Measurements from ENCODE around the gene NEK6.
A peak's percentile ranks its signal among the peaks of the same experiment; 100 is the strongest.

NEK6 gene

GRCh38 chr9:124291801-124292396, 34.1 kb downstream of the NEK6 start:
- H3K4me3 ChIP-seq (ENCODE audit: low read depth, low read length) = peak overlapping the region; percentile 44
- TF ChIP-seq MYC (IDR thresholded peaks at IDR 0.05; ENCODE audit: low read depth, low read length) = peak; percentile 72
- TF ChIP-seq, protein P1, sequence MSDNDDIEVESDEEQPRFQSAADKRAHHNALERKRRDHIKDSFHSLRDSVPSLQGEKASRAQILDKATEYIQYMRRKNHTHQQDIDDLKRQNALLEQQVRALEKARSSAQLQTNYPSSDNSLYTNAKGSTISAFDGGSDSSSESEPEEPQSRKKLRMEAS (IDR thresholded peaks at IDR 0.05; ENCODE audit: low read depth, low read length) = peak; percentile 74
- TF ChIP-seq POLR2A (IDR thresholded peaks at IDR 0.05; ENCODE audit: extremely low read depth, insufficient read length) = no peak
- TF ChIP-seq, protein P2, sequence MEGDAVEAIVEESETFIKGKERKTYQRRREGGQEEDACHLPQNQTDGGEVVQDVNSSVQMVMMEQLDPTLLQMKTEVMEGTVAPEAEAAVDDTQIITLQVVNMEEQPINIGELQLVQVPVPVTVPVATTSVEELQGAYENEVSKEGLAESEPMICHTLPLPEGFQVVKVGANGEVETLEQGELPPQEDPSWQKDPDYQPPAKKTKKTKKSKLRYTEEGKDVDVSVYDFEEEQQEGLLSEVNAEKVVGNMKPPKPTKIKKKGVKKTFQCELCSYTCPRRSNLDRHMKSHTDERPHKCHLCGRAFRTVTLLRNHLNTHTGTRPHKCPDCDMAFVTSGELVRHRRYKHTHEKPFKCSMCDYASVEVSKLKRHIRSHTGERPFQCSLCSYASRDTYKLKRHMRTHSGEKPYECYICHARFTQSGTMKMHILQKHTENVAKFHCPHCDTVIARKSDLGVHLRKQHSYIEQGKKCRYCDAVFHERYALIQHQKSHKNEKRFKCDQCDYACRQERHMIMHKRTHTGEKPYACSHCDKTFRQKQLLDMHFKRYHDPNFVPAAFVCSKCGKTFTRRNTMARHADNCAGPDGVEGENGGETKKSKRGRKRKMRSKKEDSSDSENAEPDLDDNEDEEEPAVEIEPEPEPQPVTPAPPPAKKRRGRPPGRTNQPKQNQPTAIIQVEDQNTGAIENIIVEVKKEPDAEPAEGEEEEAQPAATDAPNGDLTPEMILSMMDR (IDR thresholded peaks at IDR 0.05; ENCODE audit: low read depth, low read length) = peak; percentile 5
- DNase-seq (ENCODE audit: low read depth) = peak; percentile 94

- TF ChIP-seq, protein P1 (IDR thresholded peaks at IDR 0.05; ENCODE audit: low read depth, low read length) = no peak
- TF ChIP-seq MYC (IDR thresholded peaks at IDR 0.05; ENCODE audit: low read depth, low read length) = no peak
- no peak for TF ChIP-seq POLR2A (IDR thresholded peaks at IDR 0.05; ENCODE audit: extremely low read depth, insufficient read length)
- peak overlapping the region; percentile 44 for H3K4me3 ChIP-seq (ENCODE audit: low read depth, low read length)
- no peak for DNase-seq (ENCODE audit: low read depth)
These were observed 35.2 kb downstream of the NEK6 start for GRCh38 chr9:124292696-124293593.

- TF ChIP-seq MYC (IDR thresholded peaks at IDR 0.05; ENCODE audit: low read depth, low read length) = no peak
- TF ChIP-seq, protein P2 (IDR thresholded peaks at IDR 0.05; ENCODE audit: low read depth, low read length) = no peak
- TF ChIP-seq POLR2A (IDR thresholded peaks at IDR 0.05; ENCODE audit: extremely low read depth, insufficient read length) = no peak
- TF ChIP-seq, protein P1 (IDR thresholded peaks at IDR 0.05; ENCODE audit: low read depth, low read length) = no peak
- no peak for DNase-seq (ENCODE audit: low read depth)
These were observed 36.2 kb downstream of the NEK6 start for GRCh38 chr9:124293718-124294506.

DNA sequence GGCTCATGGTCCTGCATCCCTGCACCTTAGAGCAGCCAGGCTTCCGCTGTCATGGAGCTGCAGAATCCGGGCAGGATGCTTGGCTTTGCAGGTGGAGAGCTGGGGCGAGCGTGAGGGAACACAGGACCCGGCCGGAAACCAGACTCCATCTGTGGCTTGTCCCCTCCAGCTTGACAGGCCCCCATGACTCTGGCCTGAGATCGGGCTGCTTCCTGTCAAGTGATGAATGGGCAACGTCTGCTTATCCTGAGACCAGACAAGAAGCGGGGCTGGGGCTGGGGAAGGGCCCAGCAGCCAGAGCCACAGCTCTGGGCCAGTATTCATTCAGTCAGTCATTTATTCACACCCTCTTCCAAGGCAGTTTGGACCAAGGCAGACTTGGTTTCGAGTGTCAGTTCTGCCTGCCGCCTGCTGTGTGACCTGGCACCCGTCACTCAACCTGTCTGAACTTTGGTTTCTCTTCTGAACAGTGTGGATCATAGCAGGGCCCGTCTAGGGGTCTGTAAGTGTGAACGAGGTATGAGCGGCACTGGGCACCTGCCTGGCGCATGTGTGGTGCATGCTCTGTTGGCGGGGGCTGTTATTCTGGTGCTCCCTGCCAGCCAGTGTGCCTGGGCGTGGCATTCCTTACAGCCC, 37.5 kb downstream of the NEK6 start:
- TF ChIP-seq MYC (IDR thresholded peaks at IDR 0.05; ENCODE audit: low read depth, low read length) (no peak), POLR2A (IDR thresholded peaks at IDR 0.05; ENCODE audit: extremely low read depth, insufficient read length) (no peak)
- TF ChIP-seq, protein P1 (IDR thresholded peaks at IDR 0.05; ENCODE audit: low read depth, low read length) = no peak
- TF ChIP-seq, protein P2 (IDR thresholded peaks at IDR 0.05; ENCODE audit: low read depth, low read length) = no peak
- H3K4me3 ChIP-seq (ENCODE audit: low read depth, low read length) = no peak overlapping the region
- DNase-seq (ENCODE audit: low read depth) = no peak

More at GRCh38 chr9:124293718-124294506, 36.2 kb downstream of the NEK6 start:
- H3K4me3 ChIP-seq (ENCODE audit: low read depth, low read length) = no peak overlapping the region

DNA sequence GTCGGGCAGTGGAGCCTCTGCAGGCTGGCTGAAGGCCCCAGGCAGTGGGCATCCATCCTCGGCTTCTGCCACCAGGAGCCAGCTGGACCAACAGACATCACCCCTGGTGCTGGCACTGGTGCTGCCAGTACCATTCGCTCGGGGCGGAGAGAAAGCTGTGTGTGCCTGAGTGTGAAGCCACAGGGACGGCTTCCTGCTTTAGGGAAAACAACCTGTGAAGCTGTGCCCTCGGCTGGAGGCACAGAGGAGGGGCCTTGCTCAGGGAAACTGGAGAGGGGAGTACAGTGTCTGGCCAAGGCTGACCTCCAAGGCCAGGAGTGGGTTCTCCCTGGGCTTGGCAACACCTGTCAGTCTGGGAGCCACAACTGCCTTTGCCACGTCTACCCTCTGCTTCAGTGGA, 38.3 kb downstream of the NEK6 start:
- H3K4me3 ChIP-seq (ENCODE audit: low read depth, low read length) = no peak overlapping the region
- TF ChIP-seq, protein P1 (IDR thresholded peaks at IDR 0.05; ENCODE audit: low read depth, low read length) = no peak
- TF ChIP-seq POLR2A (IDR thresholded peaks at IDR 0.05; ENCODE audit: extremely low read depth, insufficient read length) (no peak), MYC (IDR thresholded peaks at IDR 0.05; ENCODE audit: low read depth, low read length) (no peak)
- TF ChIP-seq, protein P2 (IDR thresholded peaks at IDR 0.05; ENCODE audit: low read depth, low read length) = no peak
- DNase-seq (ENCODE audit: low read depth) = no peak

Data from NB4 (cell line).